Liver (tissue), 9 donors: ENCODE results near the gene KATNIP. TPM values are rescaled to one million over a fixed set of nuclear protein-coding genes. Genes with fewer than 3 reads are reported as not detected.

ENCODE experiments used
- DNase-seq: peaks from one replicate; pipeline ENCODE4 v3.0.0-alpha.2; 2017; ENCODE audit warnings: low spot score
- H3K27ac ChIP-seq, 2 donors: one replicate each; pipeline ENCODE4 v1.7.0; 2013; ENCODE audit warnings: inconsistent platforms in 2 of 2, low read length in 2 of 2, control low read depth in 1 of 2, low read depth in 1 of 2, mild to moderate bottlenecking in 1 of 2
- H3K27me3 ChIP-seq, 4 donors: one replicate each; pipeline versions ENCODE4 v1.6.1 to v1.7.0; 2013; ENCODE audit warnings: low read length in 3 of 4, inconsistent platforms in 1 of 4, mild to moderate bottlenecking in 1 of 4, moderate library complexity in 1 of 4; ENCODE audit not compliant: control insufficient read depth in 4 of 4, insufficient read depth in 4 of 4
- H3K36me3 ChIP-seq, 4 donors: one replicate each; pipeline versions ENCODE4 v1.6.1 to v1.7.0; 2013; ENCODE audit warnings: low read length in 3 of 4, mild to moderate bottlenecking in 3 of 4, low read depth in 1 of 4, moderate library complexity in 1 of 4; ENCODE audit not compliant: control insufficient read depth in 4 of 4, insufficient read depth in 3 of 4
- H3K4me1 ChIP-seq, 4 donors: one replicate each; pipeline versions ENCODE4 v1.6.1 to v1.7.0; 2013; ENCODE audit warnings: low read length in 3 of 4, mild to moderate bottlenecking in 3 of 4, moderate library complexity in 1 of 4; ENCODE audit not compliant: control insufficient read depth in 4 of 4, insufficient read depth in 4 of 4
- H3K4me3 ChIP-seq, 3 donors: one replicate each; pipeline versions ENCODE4 v1.6.1 to v1.7.0; 2013; ENCODE audit warnings: low read length in 3 of 3, control low read depth in 1 of 3, low read depth in 1 of 3, mild to moderate bottlenecking in 1 of 3
- H3K9ac ChIP-seq, 2 donors: one replicate each; pipeline ENCODE4 v1.7.0; 2013; ENCODE audit warnings: low read length in 2 of 2, mild to moderate bottlenecking in 2 of 2, moderate library complexity in 2 of 2, control low read depth in 1 of 2, low read depth in 1 of 2
- H3K9me3 ChIP-seq, 4 donors: one replicate each; pipeline versions ENCODE4 v1.6.1 to v1.7.0; 2013; ENCODE audit warnings: low read length in 3 of 4; ENCODE audit not compliant: control insufficient read depth in 4 of 4
- ATF3 ChIP-seq: IDR thresholded peaks from 2 replicates; pipeline ENCODE4 v1.6.1; 2016; ENCODE audit warnings: antibody characterized with exemption
- CTCF ChIP-seq: fragments of 150-350 bp; IDR thresholded peaks from 2 replicates; pipeline ENCODE4 v1.5.1; 2017; ENCODE audit warnings: improper control_type of control experiment, low read depth, low read length; ENCODE audit not compliant: missing input control
- EGR1 ChIP-seq, 2 donors: IDR thresholded peaks; 2 replicates each; pipeline ENCODE4 v1.6.1; 2016 to 2018; ENCODE audit warnings: antibody characterized with exemption in 2 of 2, low read depth in 2 of 2
- FOXA1 ChIP-seq: IDR thresholded peaks from 2 replicates; pipeline ENCODE4 v1.6.1; 2016; ENCODE audit warnings: antibody characterized with exemption
- GABPA ChIP-seq, 2 donors: IDR thresholded peaks in 1 of 2; conservative IDR thresholded peaks in 1 of 2; 2 replicates each; pipeline ENCODE4 v1.6.1; 2016; ENCODE audit warnings: antibody characterized with exemption in 2 of 2, mild to moderate bottlenecking in 1 of 2, moderate library complexity in 1 of 2
- HNF4A ChIP-seq, 2 donors: conservative IDR thresholded peaks; 2 replicates each; pipeline ENCODE4 v1.6.1; 2016; ENCODE audit warnings: antibody characterized with exemption in 2 of 2, mild to moderate bottlenecking in 2 of 2
- HNF4G ChIP-seq: IDR thresholded peaks from 2 replicates; pipeline ENCODE4 v1.6.1; 2016; ENCODE audit warnings: antibody characterized with exemption
- JUND ChIP-seq, 2 donors: IDR thresholded peaks; 2 replicates each; pipeline ENCODE4 v1.6.1; 2016; ENCODE audit warnings: antibody characterized with exemption in 2 of 2
- MAX ChIP-seq: IDR thresholded peaks from 2 replicates; pipeline ENCODE4 v1.6.1; 2016; ENCODE audit warnings: antibody characterized with exemption
- NR2F2 ChIP-seq: IDR thresholded peaks from 2 replicates; pipeline ENCODE4 v1.6.1; 2016; ENCODE audit warnings: antibody characterized with exemption
- RAD21 ChIP-seq, 2 donors: IDR thresholded peaks; 2 replicates each; pipeline ENCODE4 v1.6.1; 2016; ENCODE audit warnings: antibody characterized with exemption in 2 of 2, mild to moderate bottlenecking in 2 of 2
- REST ChIP-seq: IDR thresholded peaks from 2 replicates; pipeline ENCODE4 v1.6.1; 2016; ENCODE audit warnings: antibody characterized with exemption, mild to moderate bottlenecking
- RXRA ChIP-seq, 2 donors: IDR thresholded peaks; 2 replicates each; pipeline ENCODE4 v1.6.1; 2017 to 2018; ENCODE audit warnings: antibody characterized with exemption in 2 of 2, mild to moderate bottlenecking in 1 of 2
- SP1 ChIP-seq: IDR thresholded peaks from 2 replicates; pipeline ENCODE4 v1.6.1; 2018; ENCODE audit warnings: antibody characterized with exemption, mild to moderate bottlenecking
- TAF1 ChIP-seq: conservative IDR thresholded peaks from 2 replicates; pipeline ENCODE4 v1.6.1; 2016; ENCODE audit warnings: antibody characterized with exemption, mild to moderate bottlenecking
- YY1 ChIP-seq: IDR thresholded peaks from 2 replicates; pipeline ENCODE4 v1.6.1; 2016; ENCODE audit warnings: antibody characterized with exemption, mild to moderate bottlenecking
- WGBS: extraction: QIAGEN DNeasy Blood & Tissue Kit; methylation state at CpG from one replicate; pipeline ENCODE4 v1.1.7; 2013; 5-methylcytosine and 5-hydroxymethylcytosine counted together
- polyA plus RNA-seq, 2 donors: library from polyadenylated mRNA; stranded (reverse) in 1 of 2; unstranded in 1 of 2; fragments of 200-250 nt in 1 of 2; fragments of >200 nt in 1 of 2; fragmentation: Nextera tagmentation in 1 of 2; extraction: Ambion mirVana in 1 of 2; gene quantifications; one replicate each; pipeline versions ENCODE4 v1.2.1 to v1.2.3, GENCODE V29; 2013 to 2015
- total RNA-seq, 2 donors: library from RNA; depleted of rRNA; stranded (reverse); fragments of >200 nt; gene quantifications; one replicate each; pipeline ENCODE4 v1.2.3, GENCODE V29; 2014
- donor health status: healthy.
- donor health status: healthy.
- donor health status: healthy.
- donor health status: healthy.
- donor health status: healthy.

KATNIP gene
- total and polyA plus RNA-seq, 4 donors: 2.0 to 6.5 (median 4.5) TPM

GRCh38 chr16:27515874-27516353 is 34.0 kb upstream of the KATNIP start:
- Histone ChIP-seq H3K4me3 (no peak overlapping the region), H3K9me3 (no peaks in the 10 kb centered on the region), H3K9ac (no peak overlapping the region), H3K36me3 (peaks cover 0 to 44% (median 25%) of the 10 kb centered on the region in 4 donors), H3K4me1 (no peaks in the 10 kb centered on the region), H3K27ac (no peak overlapping the region), H3K27me3 (no peaks in the 10 kb centered on the region)
- no peak for TF ChIP-seq FOXA1
- TF ChIP-seq ATF3: no peak
- TF ChIP-seq CTCF: peak; percentile 35
- 95% methylated on average over 9 of the region's 9 CpGs for WGBS
- no peak for DNase-seq

- no peaks in the 10 kb centered on the region for H3K27me3 ChIP-seq
- H3K4me3 ChIP-seq: no peak overlapping the region
- WGBS: 96% methylated on average over 11 of the region's 11 CpGs
- no peak for TF ChIP-seq RAD21 (IDR thresholded peaks at IDR 0.05)
- TF ChIP-seq MAX: no peak
- TF ChIP-seq YY1: no peak
- no peak for TF ChIP-seq NR2F2
- no peak for TF ChIP-seq ATF3
- H3K9ac ChIP-seq: no peak overlapping the region
- H3K27ac ChIP-seq: no peak overlapping the region
- H3K4me1 ChIP-seq: peaks cover 0 to 1% (median 0%) of the 10 kb centered on the region in 4 donors
- no peaks in the 10 kb centered on the region for H3K9me3 ChIP-seq
- peaks cover 0 to 42% (median 22%) of the 10 kb centered on the region in 4 donors for H3K36me3 ChIP-seq
- DNase-seq: no peak
Observed at GRCh38 chr16:27516365-27516764, 33.6 kb upstream of the KATNIP start.

GRCh38 chr16:27517664-27518063 is 32.3 kb upstream of the KATNIP start:
- Histone ChIP-seq H3K4me1 (peaks cover 0 to 2% (median 0%) of the 10 kb centered on the region in 4 donors), H3K36me3 (peaks cover 0 to 37% (median 16%) of the 10 kb centered on the region in 4 donors), H3K27me3 (no peaks in the 10 kb centered on the region), H3K27ac (no peak overlapping the region), H3K9ac (no peak overlapping the region), H3K4me3 (no peak overlapping the region), H3K9me3 (no peaks in the 10 kb centered on the region)
- TF ChIP-seq GABPA (IDR thresholded peaks at IDR 0.05 in 1 of 2, conservative IDR thresholded peaks at IDR 0.05 in 1 of 2): no peak
- no peak for TF ChIP-seq RXRA (IDR thresholded peaks at IDR 0.05)
- TF ChIP-seq EGR1 (IDR thresholded peaks at IDR 0.05; ENCODE audit: low read depth in 2 of 2): no peak
- TF ChIP-seq HNF4G: no peak
- TF ChIP-seq NR2F2: no peak
- no peak for TF ChIP-seq REST
- no peak for TF ChIP-seq YY1
- TF ChIP-seq HNF4A (conservative IDR thresholded peaks at IDR 0.05): no peak
- no peak for TF ChIP-seq JUND (IDR thresholded peaks at IDR 0.05)
- no peak for TF ChIP-seq CTCF
- no peak for TF ChIP-seq ATF3
- no peak for TF ChIP-seq SP1
- TF ChIP-seq TAF1: no peak
- no peak for TF ChIP-seq MAX
- DNase-seq: no peak
- 98% methylated on average over 7 of the region's 7 CpGs for WGBS
